OCI-LY3 (cell line): ENCODE measurements around the gene CHRFAM7A.
"Not testable (repeated sequence)": the region's sequence is repeated elsewhere in the genome, so short reads cannot be mapped to it uniquely, and the experiment has no call there.

Source experiments
- EZH2phosphoT487 ChIP-seq: fragments of 200-600 bp; shearing (Covaris generic); IDR thresholded peaks from 2 replicates; pipeline ENCODE4 v1.6.1; 2018; ENCODE audit warnings: antibody characterized with exemption, mixed run types, low read depth
- TF ChIP-seq, protein P1 (sequence below): fragments of 200-600, 300-600 bp; sonication (generic); IDR thresholded peaks from 2 replicates; pipeline ENCODE4 v1.5.1; 2014; ENCODE audit warnings: antibody characterized with exemption, low read length, low read depth

DNA sequence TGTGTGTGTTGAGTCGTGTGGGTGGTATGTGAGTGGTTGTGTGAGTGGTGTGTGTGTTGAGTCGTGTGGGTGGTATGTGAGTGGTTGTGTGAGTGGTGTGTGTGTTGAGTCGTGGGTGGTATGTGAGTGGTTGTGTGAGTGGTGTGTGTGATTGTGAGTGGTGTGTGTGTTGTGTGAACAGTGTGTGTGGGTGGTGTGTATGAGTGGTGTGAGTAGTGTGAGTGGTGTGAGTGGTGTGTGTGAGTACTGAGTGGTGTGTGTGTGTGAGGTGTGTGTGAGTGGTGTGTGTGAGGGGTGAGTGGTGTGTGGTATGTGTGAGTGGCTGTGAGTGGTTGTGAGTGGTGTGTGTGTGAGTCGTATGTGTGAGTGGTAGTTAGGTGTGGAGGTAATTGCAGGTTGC lies 17.5 kb downstream of the CHRFAM7A start:
- TF ChIP-seq, protein P1, sequence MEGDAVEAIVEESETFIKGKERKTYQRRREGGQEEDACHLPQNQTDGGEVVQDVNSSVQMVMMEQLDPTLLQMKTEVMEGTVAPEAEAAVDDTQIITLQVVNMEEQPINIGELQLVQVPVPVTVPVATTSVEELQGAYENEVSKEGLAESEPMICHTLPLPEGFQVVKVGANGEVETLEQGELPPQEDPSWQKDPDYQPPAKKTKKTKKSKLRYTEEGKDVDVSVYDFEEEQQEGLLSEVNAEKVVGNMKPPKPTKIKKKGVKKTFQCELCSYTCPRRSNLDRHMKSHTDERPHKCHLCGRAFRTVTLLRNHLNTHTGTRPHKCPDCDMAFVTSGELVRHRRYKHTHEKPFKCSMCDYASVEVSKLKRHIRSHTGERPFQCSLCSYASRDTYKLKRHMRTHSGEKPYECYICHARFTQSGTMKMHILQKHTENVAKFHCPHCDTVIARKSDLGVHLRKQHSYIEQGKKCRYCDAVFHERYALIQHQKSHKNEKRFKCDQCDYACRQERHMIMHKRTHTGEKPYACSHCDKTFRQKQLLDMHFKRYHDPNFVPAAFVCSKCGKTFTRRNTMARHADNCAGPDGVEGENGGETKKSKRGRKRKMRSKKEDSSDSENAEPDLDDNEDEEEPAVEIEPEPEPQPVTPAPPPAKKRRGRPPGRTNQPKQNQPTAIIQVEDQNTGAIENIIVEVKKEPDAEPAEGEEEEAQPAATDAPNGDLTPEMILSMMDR, result not testable (repeated sequence)
- not testable (repeated sequence) for TF ChIP-seq EZH2phosphoT487
